Measurements from ENCODE around the gene CISTR. TPM values are rescaled to one million over a fixed set of nuclear protein-coding genes. Genes with fewer than 3 reads are reported as not detected.

The CISTR gene
- total RNA-seq, 4 donors from 2014 or later: not detected

DNA sequence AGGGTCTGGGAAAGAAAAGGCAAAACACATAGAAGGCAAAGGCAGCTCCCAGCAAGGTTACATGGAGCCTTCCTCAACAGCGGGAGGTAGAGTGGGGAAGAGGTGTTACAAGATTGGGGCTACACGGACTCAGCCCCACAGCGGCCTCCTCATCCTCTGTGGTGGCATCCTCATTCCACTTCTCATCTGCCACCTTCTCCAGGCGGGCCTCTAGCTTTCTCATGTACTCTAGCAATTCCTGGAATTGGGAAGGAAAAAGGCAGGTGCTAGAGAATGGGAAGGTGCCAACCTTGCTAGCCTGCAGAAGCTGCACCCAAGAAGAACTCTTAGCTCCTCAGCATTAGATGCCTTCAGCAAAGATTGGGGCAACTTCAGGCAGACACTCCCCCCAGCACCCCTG is 37.8 kb downstream of the CISTR start:
- Histone ChIP-seq H3K27me3 (no peaks in the 10 kb centered on the region), H3K27ac (no peak overlapping the region), H3K9me3 (no peaks in the 10 kb centered on the region), H3K4me3 (no peak overlapping the region), H3K36me3 (no peaks in the 10 kb centered on the region), H3K4me1 (no peaks in the 10 kb centered on the region)
- TF ChIP-seq CTCF (IDR thresholded peaks at IDR 0.05) (no peak), POLR2A (IDR thresholded peaks at IDR 0.05) (no peak)
- intact Hi-C loops (cut with DNase I; ENCODE audit: low total_unique reads): no loop called here
- DNase-seq: no peak

- Histone ChIP-seq H3K27me3 (no peaks in the 10 kb centered on the region), H3K27ac (no peak overlapping the region), H3K4me3 (no peak overlapping the region), H3K36me3 (no peaks in the 10 kb centered on the region), H3K4me1 (no peaks in the 10 kb centered on the region), H3K9me3 (no peaks in the 10 kb centered on the region)
- TF ChIP-seq POLR2A (IDR thresholded peaks at IDR 0.05) (no peak), CTCF (IDR thresholded peaks at IDR 0.05) (no peak)
- intact Hi-C loops (cut with DNase I; ENCODE audit: low total_unique reads): no loop called here
- DNase-seq: no peak
These were observed 38.3 kb downstream of the CISTR start for GRCh38 chr12:53713516-53713915.

GRCh38 chr12:53712059-53712643 is 39.6 kb downstream of the CISTR start:
- H3K9me3 ChIP-seq: no peaks in the 10 kb centered on the region
- no peaks in the 10 kb centered on the region for H3K27me3 ChIP-seq
- H3K4me1 ChIP-seq: no peaks in the 10 kb centered on the region
- no peaks in the 10 kb centered on the region for H3K36me3 ChIP-seq
- no peak overlapping the region for H3K4me3 ChIP-seq
- DNase-seq: no peak
- intact Hi-C loops (cut with DNase I; ENCODE audit: low total_unique reads): no loop called here
- no peak for TF ChIP-seq POLR2A (IDR thresholded peaks at IDR 0.05)
- TF ChIP-seq CTCF (IDR thresholded peaks at IDR 0.05): no peak
- no peak overlapping the region for H3K27ac ChIP-seq

DNA sequence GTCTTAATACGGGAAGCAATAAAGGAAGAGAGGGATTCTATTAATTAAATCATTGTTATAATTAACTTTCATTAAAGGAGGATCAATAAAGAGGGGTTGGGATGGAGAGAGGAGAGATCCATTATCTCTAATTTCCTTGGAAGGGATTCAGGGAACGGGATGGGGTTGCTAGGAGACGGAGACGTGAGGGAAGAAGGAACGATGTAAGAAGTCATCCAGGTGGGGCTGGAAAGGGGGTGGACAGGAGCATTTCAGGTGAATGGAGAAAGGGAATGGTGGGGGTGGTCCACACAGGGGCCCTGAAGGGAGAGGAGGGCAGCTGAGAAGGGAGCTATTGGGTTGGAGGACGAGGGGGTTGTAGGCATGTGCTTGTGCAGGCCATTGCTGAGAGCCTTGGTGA is 41.7 kb downstream of the CISTR start:
- no peak overlapping the region for H3K27ac ChIP-seq
- no peaks in the 10 kb centered on the region for H3K4me1 ChIP-seq
- intact Hi-C loops (cut with DNase I; ENCODE audit: low total_unique reads): no loop called here
- H3K27me3 ChIP-seq: no peaks in the 10 kb centered on the region
- no peak for DNase-seq
- H3K4me3 ChIP-seq: no peak overlapping the region
- H3K36me3 ChIP-seq: no peaks in the 10 kb centered on the region
- no peaks in the 10 kb centered on the region for H3K9me3 ChIP-seq
- TF ChIP-seq POLR2A (IDR thresholded peaks at IDR 0.05) (no peak), CTCF (IDR thresholded peaks at IDR 0.05) (no peak)

- H3K27ac ChIP-seq: no peak overlapping the region
- intact Hi-C loops (cut with DNase I; ENCODE audit: low total_unique reads): no loop called here
- no peaks in the 10 kb centered on the region for H3K9me3 ChIP-seq
- H3K36me3 ChIP-seq: no peaks in the 10 kb centered on the region
- no peak overlapping the region for H3K4me3 ChIP-seq
- no peaks in the 10 kb centered on the region for H3K4me1 ChIP-seq
- no peak for DNase-seq
- TF ChIP-seq POLR2A (IDR thresholded peaks at IDR 0.05): no peak
- no peak for TF ChIP-seq CTCF (IDR thresholded peaks at IDR 0.05)
- peaks cover 0 to 4% of the 10 kb centered on the region in 2 donors for H3K27me3 ChIP-seq
These were observed 42.1 kb downstream of the CISTR start for GRCh38 chr12:53709671-53710070.
